Mesendoderm (in vitro differentiated cells): ENCODE measurements around the gene SCGB1C2.
A peak's percentile ranks its signal among the peaks of the same experiment; 100 is the strongest.

Experiments used
- DNase-seq: peaks from one replicate; pipeline ENCODE4 v3.0.0; 2013
- H2AK5ac ChIP-seq: 2 replicates; pipeline ENCODE4 v1.6.1; 2013; ENCODE audit warnings: low read length, inconsistent platforms
- H2BK120ac ChIP-seq: 2 replicates; pipeline ENCODE4 v1.6.1; 2013; ENCODE audit warnings: low read depth, mild to moderate bottlenecking, low read length, moderate library complexity, mixed read lengths
- H2BK15ac ChIP-seq: replicated peaks from 2 replicates; pipeline ENCODE4 v1.6.1; 2013; ENCODE audit warnings: low read depth, mild to moderate bottlenecking, moderate library complexity
- H2BK5ac ChIP-seq: 2 replicates; pipeline ENCODE4 v1.6.1; 2013; ENCODE audit warnings: low read length, inconsistent platforms
- H3K18ac ChIP-seq: 2 replicates; pipeline ENCODE4 v1.6.1; 2013; ENCODE audit warnings: mild to moderate bottlenecking, low read length, mixed read lengths
- H3K23ac ChIP-seq: one replicate; pipeline ENCODE4 v1.6.1; 2013; ENCODE audit warnings: low read length
- H3K27ac ChIP-seq: 2 replicates; pipeline ENCODE4 v1.5.1; 2013; ENCODE audit warnings: low read depth, mild to moderate bottlenecking, inconsistent platforms, low read length, moderate library complexity
- H3K27me3 ChIP-seq: 2 replicates; pipeline ENCODE4 v1.6.1; 2013; ENCODE audit warnings: low read length, control low read depth, mild to moderate bottlenecking, inconsistent platforms; ENCODE audit not compliant: insufficient read depth, poor library complexity
- H3K36me3 ChIP-seq: 2 replicates; pipeline ENCODE4 v1.6.1; 2013; ENCODE audit warnings: low read length, inconsistent platforms; ENCODE audit not compliant: control insufficient read depth, insufficient read depth
- H3K4ac ChIP-seq: one replicate; pipeline ENCODE4 v1.6.1; 2013; ENCODE audit warnings: low read depth, mild to moderate bottlenecking, low read length, moderate library complexity
- H3K4me1 ChIP-seq: 2 replicates; pipeline ENCODE4 v1.6.1; 2013; ENCODE audit warnings: low read depth, low read length, inconsistent platforms; ENCODE audit not compliant: control insufficient read depth
- H3K4me2 ChIP-seq: 2 replicates; pipeline ENCODE4 v1.6.1; 2013; ENCODE audit warnings: low read length
- H3K4me3 ChIP-seq: 2 replicates; pipeline ENCODE4 v1.5.1; 2013; ENCODE audit warnings: mild to moderate bottlenecking, low read length
- H3K56ac ChIP-seq: one replicate; pipeline ENCODE4 v1.6.1; 2013; ENCODE audit warnings: low read length
- H3K79me1 ChIP-seq: 2 replicates; pipeline ENCODE4 v1.6.1; 2013; ENCODE audit warnings: low read length, inconsistent platforms
- H3K79me2 ChIP-seq: 2 replicates; pipeline ENCODE4 v1.6.1; 2013; ENCODE audit warnings: mild to moderate bottlenecking, low read length; ENCODE audit not compliant: control insufficient read depth, insufficient read depth
- H3K9ac ChIP-seq: 2 replicates; pipeline ENCODE4 v1.6.1; 2013; ENCODE audit warnings: low read length, inconsistent platforms
- H4K5ac ChIP-seq: one replicate; pipeline ENCODE4 v1.6.1; 2013; ENCODE audit warnings: low read length
- H4K8ac ChIP-seq: one replicate; pipeline ENCODE4 v1.6.1; 2013; ENCODE audit warnings: low read depth, mild to moderate bottlenecking, control low read depth, low read length, moderate library complexity
- WGBS: extraction: QIAGEN DNeasy Blood & Tissue Kit; methylation state at CpG from one replicate; pipeline ENCODE4 v1.1.7; 2013; ENCODE audit warnings: low lambda C conversion rate, missing lambda C conversion rate; ENCODE audit not compliant: insufficient coverage; ENCODE audit errors: extremely low coverage; 5-methylcytosine and 5-hydroxymethylcytosine counted together

SCGB1C2 gene

GRCh38 chr17:143785-144281 is 6.5 kb downstream of the SCGB1C2 start:
- peak; percentile 79 for DNase-seq
- Histone ChIP-seq H3K27me3 (no peaks in the 10 kb centered on the region), H2BK5ac (no peak overlapping the region), H2BK120ac (no peak overlapping the region), H3K4me2 (no peak overlapping the region), H3K4me1 (no peaks in the 10 kb centered on the region), H3K4me3 (no peak overlapping the region), H4K5ac (no peak overlapping the region), H3K18ac (no peak overlapping the region), H2BK15ac (no peak overlapping the region), H3K79me2 (no peaks in the 10 kb centered on the region), H3K56ac (no peak overlapping the region), H3K36me3 (no peaks in the 10 kb centered on the region), H3K79me1 (no peaks in the 10 kb centered on the region), H3K9ac (no peak overlapping the region), H3K4ac (no peak overlapping the region), H4K8ac (no peak overlapping the region), H2AK5ac (no peak overlapping the region), H3K27ac (no peak overlapping the region), H3K23ac (no peak overlapping the region)
- no CpG with 5 or more reads among the region's 44 CpGs for WGBS

GRCh38 chr17:144936-145670 is 7.7 kb downstream of the SCGB1C2 start:
- H3K4me1 ChIP-seq = no peaks in the 10 kb centered on the region
- H3K4ac ChIP-seq = no peak overlapping the region
- H3K79me2 ChIP-seq = no peaks in the 10 kb centered on the region
- H3K9ac ChIP-seq = no peak overlapping the region
- H2AK5ac ChIP-seq = no peak overlapping the region
- no peak for DNase-seq
- H2BK15ac ChIP-seq = no peak overlapping the region
- H3K56ac ChIP-seq = no peak overlapping the region
- H4K5ac ChIP-seq = no peak overlapping the region
- H3K36me3 ChIP-seq = no peaks in the 10 kb centered on the region
- no peak overlapping the region for H3K4me3 ChIP-seq
- no peak overlapping the region for H2BK120ac ChIP-seq
- H3K18ac ChIP-seq = no peak overlapping the region
- no CpG with 5 or more reads among the region's 7 CpGs for WGBS
- H3K79me1 ChIP-seq = no peaks in the 10 kb centered on the region
- H3K23ac ChIP-seq = no peak overlapping the region
- no peak overlapping the region for H2BK5ac ChIP-seq
- no peaks in the 10 kb centered on the region for H3K27me3 ChIP-seq
- H4K8ac ChIP-seq = no peak overlapping the region
- no peak overlapping the region for H3K4me2 ChIP-seq
- no peak overlapping the region for H3K27ac ChIP-seq

- no peak overlapping the region for H3K27ac ChIP-seq
- H2BK120ac ChIP-seq = no peak overlapping the region
- H4K8ac ChIP-seq = no peak overlapping the region
- no peak overlapping the region for H3K4me3 ChIP-seq
- H3K27me3 ChIP-seq = no peaks in the 10 kb centered on the region
- no peak overlapping the region for H3K9ac ChIP-seq
- no peak overlapping the region for H4K5ac ChIP-seq
- no peak overlapping the region for H2AK5ac ChIP-seq
- DNase-seq = no peak
- H3K4me2 ChIP-seq = no peak overlapping the region
- WGBS = no CpG with 5 or more reads among the region's 16 CpGs
- H3K79me2 ChIP-seq = no peaks in the 10 kb centered on the region
- H3K4me1 ChIP-seq = no peaks in the 10 kb centered on the region
- peaks cover 2% of the 10 kb centered on the region for H3K36me3 ChIP-seq
- H2BK15ac ChIP-seq = no peak overlapping the region
- no peak overlapping the region for H3K4ac ChIP-seq
- no peak overlapping the region for H3K56ac ChIP-seq
- no peaks in the 10 kb centered on the region for H3K79me1 ChIP-seq
- H2BK5ac ChIP-seq = no peak overlapping the region
- no peak overlapping the region for H3K23ac ChIP-seq
- no peak overlapping the region for H3K18ac ChIP-seq
These were observed 8.5 kb downstream of the SCGB1C2 start for GRCh38 chr17:145671-146541.

GRCh38 chr17:146546-146945 is 9.2 kb downstream of the SCGB1C2 start:
- Histone ChIP-seq H3K79me2 (no peaks in the 10 kb centered on the region), H2BK15ac (no peak overlapping the region), H3K4me3 (no peak overlapping the region), H2AK5ac (no peak overlapping the region), H2BK120ac (no peak overlapping the region), H3K4me1 (no peaks in the 10 kb centered on the region), H3K4ac (no peak overlapping the region), H3K4me2 (no peak overlapping the region), H3K36me3 (peaks cover 2% of the 10 kb centered on the region), H2BK5ac (no peak overlapping the region), H3K79me1 (no peaks in the 10 kb centered on the region), H3K9ac (no peak overlapping the region), H3K18ac (no peak overlapping the region), H3K27me3 (no peaks in the 10 kb centered on the region), H3K23ac (no peak overlapping the region), H4K8ac (no peak overlapping the region), H4K5ac (no peak overlapping the region), H3K56ac (no peak overlapping the region), H3K27ac (no peak overlapping the region)
- no CpG with 5 or more reads among the region's 10 CpGs for WGBS
- DNase-seq = peak; percentile 38

GRCh38 chr17:146983-147761 is 9.8 kb downstream of the SCGB1C2 start:
- Histone ChIP-seq H3K23ac (no peak overlapping the region), H2AK5ac (no peak overlapping the region), H3K4ac (no peak overlapping the region), H3K18ac (no peak overlapping the region), H3K56ac (no peak overlapping the region), H3K36me3 (peaks cover 2% of the 10 kb centered on the region), H4K8ac (no peak overlapping the region), H2BK5ac (no peak overlapping the region), H4K5ac (no peak overlapping the region), H3K4me3 (no peak overlapping the region), H2BK15ac (no peak overlapping the region), H3K4me1 (no peaks in the 10 kb centered on the region), H3K27ac (no peak overlapping the region), H3K9ac (no peak overlapping the region), H3K79me2 (no peaks in the 10 kb centered on the region), H3K4me2 (no peak overlapping the region), H2BK120ac (no peak overlapping the region), H3K27me3 (no peaks in the 10 kb centered on the region), H3K79me1 (no peaks in the 10 kb centered on the region)
- no peak for DNase-seq
- WGBS = no CpG with 5 or more reads among the region's 27 CpGs
